ENCODE data around the gene STXBP6.

The STXBP6 gene

DNA sequence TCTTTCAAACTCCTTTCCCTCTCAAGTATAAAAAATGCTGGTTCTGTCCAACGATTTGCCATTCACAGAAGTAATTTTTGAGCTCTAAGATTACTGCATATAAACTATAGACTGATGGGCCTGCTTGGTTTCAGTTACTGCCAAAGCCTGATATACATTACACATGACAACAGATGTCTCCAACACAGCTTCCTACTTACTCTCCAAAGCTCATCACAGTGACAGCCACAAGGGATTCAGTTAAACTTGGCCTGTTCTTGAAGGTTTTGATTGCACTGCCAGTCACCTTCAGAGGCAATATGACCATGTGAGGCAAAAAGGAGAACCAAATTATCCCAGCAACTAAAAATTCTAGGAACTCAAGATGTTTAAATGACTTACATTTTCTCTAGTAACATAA is 30.1 kb downstream of the STXBP6 start:
- TF ChIP-seq, protein P1, sequence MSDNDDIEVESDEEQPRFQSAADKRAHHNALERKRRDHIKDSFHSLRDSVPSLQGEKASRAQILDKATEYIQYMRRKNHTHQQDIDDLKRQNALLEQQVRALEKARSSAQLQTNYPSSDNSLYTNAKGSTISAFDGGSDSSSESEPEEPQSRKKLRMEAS (IDR thresholded peaks at IDR 0.05; ENCODE audit: low read depth, low read length) = no peak
- TF ChIP-seq, protein P2, sequence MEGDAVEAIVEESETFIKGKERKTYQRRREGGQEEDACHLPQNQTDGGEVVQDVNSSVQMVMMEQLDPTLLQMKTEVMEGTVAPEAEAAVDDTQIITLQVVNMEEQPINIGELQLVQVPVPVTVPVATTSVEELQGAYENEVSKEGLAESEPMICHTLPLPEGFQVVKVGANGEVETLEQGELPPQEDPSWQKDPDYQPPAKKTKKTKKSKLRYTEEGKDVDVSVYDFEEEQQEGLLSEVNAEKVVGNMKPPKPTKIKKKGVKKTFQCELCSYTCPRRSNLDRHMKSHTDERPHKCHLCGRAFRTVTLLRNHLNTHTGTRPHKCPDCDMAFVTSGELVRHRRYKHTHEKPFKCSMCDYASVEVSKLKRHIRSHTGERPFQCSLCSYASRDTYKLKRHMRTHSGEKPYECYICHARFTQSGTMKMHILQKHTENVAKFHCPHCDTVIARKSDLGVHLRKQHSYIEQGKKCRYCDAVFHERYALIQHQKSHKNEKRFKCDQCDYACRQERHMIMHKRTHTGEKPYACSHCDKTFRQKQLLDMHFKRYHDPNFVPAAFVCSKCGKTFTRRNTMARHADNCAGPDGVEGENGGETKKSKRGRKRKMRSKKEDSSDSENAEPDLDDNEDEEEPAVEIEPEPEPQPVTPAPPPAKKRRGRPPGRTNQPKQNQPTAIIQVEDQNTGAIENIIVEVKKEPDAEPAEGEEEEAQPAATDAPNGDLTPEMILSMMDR (IDR thresholded peaks at IDR 0.05; ENCODE audit: low read depth, low read length) = no peak
- TF ChIP-seq POLR2A (IDR thresholded peaks at IDR 0.05; ENCODE audit: extremely low read depth, insufficient read length) (no peak), MYC (IDR thresholded peaks at IDR 0.05; ENCODE audit: low read depth, low read length) (no peak)
- no peak for DNase-seq (ENCODE audit: low read depth)
- H3K4me3 ChIP-seq (ENCODE audit: low read depth, low read length) = no peak overlapping the region

DNA sequence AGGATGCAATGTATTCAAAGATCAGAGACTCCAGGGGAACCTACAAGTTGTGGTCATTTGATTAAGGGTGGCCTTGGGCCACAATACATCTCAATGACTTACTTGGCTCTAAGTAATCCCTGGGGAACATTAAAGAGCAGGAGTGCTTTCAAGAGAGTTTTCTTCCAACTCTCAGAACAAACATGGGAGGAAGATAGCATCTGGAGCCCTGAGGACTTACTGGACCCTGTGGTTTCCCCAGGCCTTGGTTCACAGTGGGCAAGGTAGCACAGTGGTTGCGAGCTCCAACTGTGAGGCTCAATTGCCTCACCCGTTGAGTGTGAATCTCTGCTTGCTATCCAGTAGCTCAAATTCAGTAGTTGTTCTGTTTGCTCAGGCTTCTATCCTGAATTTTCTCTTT is 32.4 kb downstream of the STXBP6 start:
- DNase-seq (ENCODE audit: low read depth) = no peak
- TF ChIP-seq, protein P1 (IDR thresholded peaks at IDR 0.05; ENCODE audit: low read depth, low read length) = no peak
- TF ChIP-seq POLR2A (IDR thresholded peaks at IDR 0.05; ENCODE audit: extremely low read depth, insufficient read length) (no peak), MYC (IDR thresholded peaks at IDR 0.05; ENCODE audit: low read depth, low read length) (no peak)
- TF ChIP-seq, protein P2 (IDR thresholded peaks at IDR 0.05; ENCODE audit: low read depth, low read length) = no peak
- H3K4me3 ChIP-seq (ENCODE audit: low read depth, low read length) = no peak overlapping the region

GRCh38 chr14:25015761-25016160 is 34.2 kb downstream of the STXBP6 start:
- no peak for DNase-seq (ENCODE audit: low read depth)
- TF ChIP-seq, protein P1 (IDR thresholded peaks at IDR 0.05; ENCODE audit: low read depth, low read length) = no peak
- TF ChIP-seq POLR2A (IDR thresholded peaks at IDR 0.05; ENCODE audit: extremely low read depth, insufficient read length) = no peak
- no peak overlapping the region for H3K4me3 ChIP-seq (ENCODE audit: low read depth, low read length)

- DNase-seq (ENCODE audit: low read depth) = no peak
- H3K4me3 ChIP-seq (ENCODE audit: low read depth, low read length) = no peak overlapping the region
- TF ChIP-seq POLR2A (IDR thresholded peaks at IDR 0.05; ENCODE audit: extremely low read depth, insufficient read length) = no peak
- TF ChIP-seq MYC (IDR thresholded peaks at IDR 0.05; ENCODE audit: low read depth, low read length) = no peak
- TF ChIP-seq, protein P1 (IDR thresholded peaks at IDR 0.05; ENCODE audit: low read depth, low read length) = no peak
- TF ChIP-seq, protein P2 (IDR thresholded peaks at IDR 0.05; ENCODE audit: low read depth, low read length) = no peak
Observed at GRCh38 chr14:25014440-25014839, 35.5 kb downstream of the STXBP6 start.

GRCh38 chr14:25011095-25011494 is 38.9 kb downstream of the STXBP6 start:
- H3K4me3 ChIP-seq (ENCODE audit: low read depth, low read length) = no peak overlapping the region
- no peak for DNase-seq (ENCODE audit: low read depth)
- TF ChIP-seq, protein P1 (IDR thresholded peaks at IDR 0.05; ENCODE audit: low read depth, low read length) = no peak
- TF ChIP-seq MYC (IDR thresholded peaks at IDR 0.05; ENCODE audit: low read depth, low read length) (no peak), POLR2A (IDR thresholded peaks at IDR 0.05; ENCODE audit: extremely low read depth, insufficient read length) (no peak)
- TF ChIP-seq, protein P2 (IDR thresholded peaks at IDR 0.05; ENCODE audit: low read depth, low read length) = no peak

GRCh38 chr14:25010471-25010870 is 39.5 kb downstream of the STXBP6 start:
- TF ChIP-seq, protein P2 (IDR thresholded peaks at IDR 0.05; ENCODE audit: low read depth, low read length) = no peak
- TF ChIP-seq POLR2A (IDR thresholded peaks at IDR 0.05; ENCODE audit: extremely low read depth, insufficient read length) (no peak), MYC (IDR thresholded peaks at IDR 0.05; ENCODE audit: low read depth, low read length) (no peak)
- TF ChIP-seq, protein P1 (IDR thresholded peaks at IDR 0.05; ENCODE audit: low read depth, low read length) = no peak
- DNase-seq (ENCODE audit: low read depth) = no peak
- no peak overlapping the region for H3K4me3 ChIP-seq (ENCODE audit: low read depth, low read length)

Measured in NB4 (cell line).